ENCODE data around the gene HSPB2.

GRCh38 chr11:111913031-111913861 is 712 bp downstream of the HSPB2 start:
- TF ChIP-seq EZH2 (IDR thresholded peaks at IDR 0.05), result no peak
- TF ChIP-seq POLR2AphosphoS5 (IDR thresholded peaks at IDR 0.05; ENCODE audit: borderline replicate concordance, low read depth, low read length), result no peak
- TF ChIP-seq FOXP2 (optimal IDR thresholded peaks at IDR 0.05; ENCODE audit: control extremely low read depth, extremely low read length, insufficient read depth), result no peak

All from SK-N-MC (cell line).